Upper lobe of left lung (tissue), 4 donors: ENCODE results near the gene UCN2.

ENCODE experiments used
- CTCF ChIP-seq, 6 experiments: fragments of 450-650 bp in 4 of 6; fragments of 200-600 bp in 2 of 6; sonication (generic) in 2 of 6; IDR thresholded peaks; one replicate each; pipeline ENCODE4 v1.5.1; 2016 to 2019; ENCODE audit warnings: antibody characterized with exemption in 6 of 6
- EP300 ChIP-seq, 4 donors: sonication (generic); formaldehyde crosslinking; IDR thresholded peaks; one replicate each; pipeline ENCODE4 v1.5.1; 2017; ENCODE audit warnings: antibody characterized with exemption in 4 of 4, control low read depth in 2 of 4
- POLR2A ChIP-seq, 4 donors: fragments of 450-650 bp; IDR thresholded peaks; one replicate each; pipeline ENCODE4 v1.5.1; 2016 to 2017; ENCODE audit warnings: antibody characterized with exemption in 4 of 4, mild to moderate bottlenecking in 2 of 4
- POLR2AphosphoS5 ChIP-seq, 2 donors: sonication (generic); formaldehyde crosslinking; IDR thresholded peaks; one replicate each; pipeline ENCODE4 v1.5.1; 2017; ENCODE audit warnings: antibody characterized with exemption in 2 of 2

- TF ChIP-seq CTCF (IDR thresholded peaks at IDR 0.05) (no peak), EP300 (IDR thresholded peaks at IDR 0.05) (no peak), POLR2AphosphoS5 (IDR thresholded peaks at IDR 0.05) (no peak), POLR2A (IDR thresholded peaks at IDR 0.05) (no peak)
Observed at GRCh38 chr3:48548126-48548525, 15.5 kb downstream of the UCN2 start.
